Cardiac fibroblast (primary cell): ENCODE results near the gene AKAP8.

Source experiments
- DNase-seq, 2 donors: peaks; one replicate each; pipeline versions ENCODE4 v3.0.0 to v3.0.0-alpha.2; 2010; ENCODE audit warnings: low read depth in 2 of 2
- H3K4me3 ChIP-seq, 2 donors: replicated peaks in 1 of 2; 1 replicate in 1 of 2; 2 replicates in 1 of 2; pipeline ENCODE4 v1.5.1; 2011; ENCODE audit warnings: low read depth in 2 of 2, low read length in 2 of 2, mild to moderate bottlenecking in 2 of 2, moderate library complexity in 1 of 2
- CTCF ChIP-seq: IDR thresholded peaks from one replicate; pipeline ENCODE4 v1.5.1; 2011; ENCODE audit warnings: low read depth, mild to moderate bottlenecking, low read length, inconsistent platforms

AKAP8 gene

DNA sequence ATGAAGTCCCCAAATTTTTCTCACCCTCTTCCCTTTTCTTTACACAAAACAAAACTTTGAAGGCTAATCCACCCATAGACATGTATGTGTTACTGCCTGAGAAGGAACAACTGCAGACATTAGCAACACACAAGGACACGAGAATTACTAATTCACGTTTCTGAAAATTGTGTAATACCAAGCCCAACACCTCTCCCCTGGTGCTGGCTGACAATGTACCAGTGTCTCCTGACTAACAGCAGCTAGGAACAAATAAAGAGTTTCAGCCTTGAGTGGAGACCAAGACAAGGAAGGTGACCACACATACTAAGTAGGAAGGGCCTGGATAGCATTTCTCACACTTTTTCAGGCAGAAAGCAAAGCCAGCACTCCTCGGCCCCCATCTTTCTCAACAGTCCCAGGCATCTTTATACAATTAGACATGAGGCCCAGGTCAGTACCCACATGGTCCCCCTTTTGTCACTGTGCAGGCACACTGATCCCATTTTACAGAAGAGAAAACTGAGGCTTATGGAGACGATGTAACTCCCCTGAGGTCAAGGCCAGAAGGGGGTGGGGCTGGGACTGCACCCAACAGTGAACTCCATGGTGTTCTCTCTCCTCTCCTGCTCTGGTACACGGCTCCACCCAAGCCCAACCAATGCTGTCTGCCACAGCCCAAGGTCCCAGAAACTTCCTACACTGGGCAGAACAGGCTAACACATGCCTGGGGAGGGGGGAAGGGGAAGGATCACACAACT is 55.9 kb downstream of the AKAP8 start:
- H3K4me3 ChIP-seq: no peak overlapping the region
- no peak for TF ChIP-seq CTCF
- DNase-seq: peak; percentile 69 to 73

GRCh38 chr19:15321739-15322138 is 57.8 kb downstream of the AKAP8 start:
- no peak for DNase-seq
- H3K4me3 ChIP-seq: no peak overlapping the region
- no peak for TF ChIP-seq CTCF

DNA sequence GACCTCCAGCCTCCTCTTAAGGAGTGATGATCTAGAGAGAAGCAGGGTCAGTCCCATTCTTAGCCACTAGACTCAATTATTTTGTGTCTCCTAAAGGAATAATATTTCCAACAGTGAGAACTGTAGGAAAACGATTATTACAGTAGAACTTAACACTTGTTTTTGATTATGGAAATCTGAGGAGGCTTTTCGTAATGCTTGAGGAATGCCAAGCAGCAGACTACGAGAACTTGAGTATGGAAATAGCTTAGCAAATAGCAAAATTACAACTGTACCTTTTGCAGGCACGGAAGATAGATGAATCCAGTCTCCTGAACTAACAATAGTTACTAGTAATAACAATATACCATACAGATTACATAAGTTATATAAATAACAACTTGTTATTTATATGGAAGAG is 59.5 kb downstream of the AKAP8 start:
- TF ChIP-seq CTCF: no peak
- no peak overlapping the region for H3K4me3 ChIP-seq
- peak; percentile 53 to 60 for DNase-seq

- DNase-seq: no peak
- TF ChIP-seq CTCF: no peak
- H3K4me3 ChIP-seq: no peak overlapping the region
These were observed 61.3 kb downstream of the AKAP8 start for GRCh38 chr19:15318241-15318691.

DNA sequence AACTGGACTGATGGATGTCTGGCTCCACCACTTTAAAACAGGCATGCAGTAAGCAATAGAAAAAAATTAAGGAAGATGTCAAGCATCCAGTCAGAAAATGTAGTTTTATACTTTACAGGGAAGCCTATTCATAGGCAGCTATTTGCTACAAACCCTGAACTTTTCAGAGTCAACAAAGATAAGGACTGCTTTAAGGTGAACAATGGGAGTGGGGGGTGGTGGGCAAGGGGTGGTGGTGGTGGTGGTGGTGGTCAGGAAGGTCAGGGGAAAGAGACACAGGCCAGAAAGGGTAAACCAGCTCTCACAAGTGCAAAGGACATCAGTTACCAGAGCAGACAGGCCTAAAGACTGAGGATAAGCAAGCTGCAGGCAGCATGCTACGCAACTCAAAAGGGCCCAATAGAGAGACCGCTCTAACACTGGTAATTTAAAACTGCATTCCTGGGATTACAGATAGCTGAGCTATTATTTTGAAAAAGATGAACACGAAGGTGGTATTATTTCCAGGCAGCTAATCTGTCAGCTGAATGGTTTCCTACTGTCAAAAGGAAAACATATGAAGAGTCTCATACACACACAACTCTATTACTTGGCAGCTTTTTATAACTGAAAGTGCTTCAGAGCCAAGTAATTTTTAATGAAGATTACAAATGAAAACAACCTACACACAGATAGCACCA is 62.1 kb downstream of the AKAP8 start:
- H3K4me3 ChIP-seq: no peak overlapping the region
- DNase-seq: peak; percentile 49 to 56
- TF ChIP-seq CTCF: no peak

GRCh38 chr19:15316498-15316897 is 63.1 kb downstream of the AKAP8 start:
- DNase-seq: peak in 1 of 2 donors; percentile 34
- H3K4me3 ChIP-seq: no peak overlapping the region
- TF ChIP-seq CTCF: no peak
